IMR-90 (cell line): Measurements from ENCODE around the gene ABCA4.

ENCODE experiments used
- BHLHE40 ChIP-seq: fragments of 150-350 bp; IDR thresholded peaks from 2 replicates; pipeline ENCODE4 v1.6.1; 2016; ENCODE audit warnings: mild to moderate bottlenecking, low read depth, low read length
- CEBPB ChIP-seq: IDR thresholded peaks from 2 replicates; pipeline ENCODE4 v1.6.1; 2012; ENCODE audit warnings: low read depth, low read length, improper control_type of control experiment
- CHD1 ChIP-seq: IDR thresholded peaks from 2 replicates; pipeline ENCODE4 v1.6.1; 2012; ENCODE audit warnings: low read depth, low read length, improper control_type of control experiment
- FOS ChIP-seq: fragments of 150-350 bp; IDR thresholded peaks from 2 replicates; pipeline ENCODE4 v1.6.1; 2016; ENCODE audit warnings: low read depth, low read length
- MXI1 ChIP-seq: IDR thresholded peaks from 2 replicates; pipeline ENCODE4 v1.6.1; 2012; ENCODE audit warnings: low read depth, mild to moderate bottlenecking, low read length, moderate library complexity, borderline replicate concordance
- NFE2L2 ChIP-seq: fragments of 150-350 bp; IDR thresholded peaks from 2 replicates; pipeline ENCODE4 v1.6.1; 2016; ENCODE audit warnings: low read depth, mild to moderate bottlenecking, low read length
- POLR2A ChIP-seq: IDR thresholded peaks from 2 replicates; pipeline ENCODE4 v1.6.1; 2012; ENCODE audit warnings: mild to moderate bottlenecking, low read depth, low read length
- RAD21 ChIP-seq: IDR thresholded peaks from 2 replicates; pipeline ENCODE4 v1.6.1; 2012; ENCODE audit warnings: low read length, improper control_type of control experiment
- RCOR1 ChIP-seq: IDR thresholded peaks from 2 replicates; pipeline ENCODE4 v1.6.1; 2012; ENCODE audit warnings: mild to moderate bottlenecking, low read length, improper control_type of control experiment; ENCODE audit not compliant: insufficient replicate concordance
- RFX5 ChIP-seq: IDR thresholded peaks from 2 replicates; pipeline ENCODE4 v1.8.0; 2012; ENCODE audit warnings: low read depth, mild to moderate bottlenecking, low read length, moderate library complexity
- SMC3 ChIP-seq: fragments of 150-350 bp; IDR thresholded peaks from 2 replicates; pipeline ENCODE4 v1.6.1; 2016; ENCODE audit warnings: low read depth, mild to moderate bottlenecking, antibody characterized with exemption, low read length, moderate library complexity
- TF ChIP-seq, protein P1 (sequence below): conservative IDR thresholded peaks from 2 replicates; pipeline ENCODE4 v1.5.1; 2012; ENCODE audit warnings: mild to moderate bottlenecking, low read depth, low read length, improper control_type of control experiment
- TF ChIP-seq, protein P2 (sequence below): fragments of 150-350 bp; IDR thresholded peaks from 2 replicates; pipeline ENCODE4 v1.6.1; 2016; ENCODE audit warnings: low read depth, mild to moderate bottlenecking, low read length, moderate library complexity, borderline replicate concordance
- TF ChIP-seq, protein P3 (sequence below): fragments of 150-350 bp; IDR thresholded peaks from 2 replicates; pipeline ENCODE4 v1.6.1; 2017; ENCODE audit warnings: mild to moderate bottlenecking, antibody characterized with exemption, low read length, low read depth

DNA sequence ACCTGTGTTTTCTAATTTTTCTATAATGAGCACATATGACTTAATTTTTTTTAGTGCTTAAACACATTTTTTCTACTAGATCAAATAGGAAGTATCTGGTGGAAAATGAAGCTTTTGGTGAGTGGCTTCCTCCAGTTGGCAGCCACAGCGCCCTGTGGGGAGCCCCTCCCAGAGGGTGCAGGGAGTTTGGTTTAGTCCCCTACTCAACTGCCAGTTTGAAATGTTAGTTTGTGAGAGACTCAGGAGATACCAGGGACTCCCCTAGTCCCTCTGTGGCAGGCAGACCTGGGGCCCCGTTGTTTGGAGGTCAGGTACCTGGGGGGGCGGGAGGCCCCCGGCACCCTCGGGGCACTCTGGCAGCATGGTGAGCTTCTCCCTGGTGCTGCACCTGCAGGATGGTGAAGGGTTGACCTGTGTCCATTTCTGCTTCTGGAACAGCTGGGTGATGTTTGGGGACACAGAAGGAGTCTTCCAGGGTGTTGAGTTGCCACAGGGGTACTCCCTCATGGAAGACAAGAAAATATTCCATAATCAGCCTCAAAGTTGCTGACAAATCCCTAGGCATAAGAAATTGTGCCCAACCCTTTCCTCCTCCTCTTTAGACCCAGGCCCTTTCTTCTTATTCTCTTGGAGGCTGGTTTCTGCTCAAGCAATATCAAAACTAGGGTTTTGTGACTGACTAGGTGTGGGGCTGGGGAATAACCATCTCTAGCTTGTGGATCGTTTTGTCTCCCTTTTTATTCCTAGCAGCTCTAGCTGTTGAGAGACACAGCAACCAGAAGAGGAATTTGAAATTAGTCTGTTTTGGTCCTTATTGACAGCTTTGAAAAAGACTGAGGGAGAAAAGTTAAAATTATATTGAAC is 91.6 kb downstream of the ABCA4 start:
- TF ChIP-seq, protein P1, sequence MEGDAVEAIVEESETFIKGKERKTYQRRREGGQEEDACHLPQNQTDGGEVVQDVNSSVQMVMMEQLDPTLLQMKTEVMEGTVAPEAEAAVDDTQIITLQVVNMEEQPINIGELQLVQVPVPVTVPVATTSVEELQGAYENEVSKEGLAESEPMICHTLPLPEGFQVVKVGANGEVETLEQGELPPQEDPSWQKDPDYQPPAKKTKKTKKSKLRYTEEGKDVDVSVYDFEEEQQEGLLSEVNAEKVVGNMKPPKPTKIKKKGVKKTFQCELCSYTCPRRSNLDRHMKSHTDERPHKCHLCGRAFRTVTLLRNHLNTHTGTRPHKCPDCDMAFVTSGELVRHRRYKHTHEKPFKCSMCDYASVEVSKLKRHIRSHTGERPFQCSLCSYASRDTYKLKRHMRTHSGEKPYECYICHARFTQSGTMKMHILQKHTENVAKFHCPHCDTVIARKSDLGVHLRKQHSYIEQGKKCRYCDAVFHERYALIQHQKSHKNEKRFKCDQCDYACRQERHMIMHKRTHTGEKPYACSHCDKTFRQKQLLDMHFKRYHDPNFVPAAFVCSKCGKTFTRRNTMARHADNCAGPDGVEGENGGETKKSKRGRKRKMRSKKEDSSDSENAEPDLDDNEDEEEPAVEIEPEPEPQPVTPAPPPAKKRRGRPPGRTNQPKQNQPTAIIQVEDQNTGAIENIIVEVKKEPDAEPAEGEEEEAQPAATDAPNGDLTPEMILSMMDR = no peak
- no peak for TF ChIP-seq FOS
- no peak for TF ChIP-seq RAD21
- TF ChIP-seq CEBPB = no peak
- TF ChIP-seq BHLHE40 = no peak
- no peak for TF ChIP-seq POLR2A
- TF ChIP-seq, protein P2, sequence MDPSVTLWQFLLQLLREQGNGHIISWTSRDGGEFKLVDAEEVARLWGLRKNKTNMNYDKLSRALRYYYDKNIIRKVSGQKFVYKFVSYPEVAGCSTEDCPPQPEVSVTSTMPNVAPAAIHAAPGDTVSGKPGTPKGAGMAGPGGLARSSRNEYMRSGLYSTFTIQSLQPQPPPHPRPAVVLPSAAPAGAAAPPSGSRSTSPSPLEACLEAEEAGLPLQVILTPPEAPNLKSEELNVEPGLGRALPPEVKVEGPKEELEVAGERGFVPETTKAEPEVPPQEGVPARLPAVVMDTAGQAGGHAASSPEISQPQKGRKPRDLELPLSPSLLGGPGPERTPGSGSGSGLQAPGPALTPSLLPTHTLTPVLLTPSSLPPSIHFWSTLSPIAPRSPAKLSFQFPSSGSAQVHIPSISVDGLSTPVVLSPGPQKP = no peak
- TF ChIP-seq RCOR1 = no peak
- TF ChIP-seq SMC3 = no peak
- TF ChIP-seq, protein P3, sequence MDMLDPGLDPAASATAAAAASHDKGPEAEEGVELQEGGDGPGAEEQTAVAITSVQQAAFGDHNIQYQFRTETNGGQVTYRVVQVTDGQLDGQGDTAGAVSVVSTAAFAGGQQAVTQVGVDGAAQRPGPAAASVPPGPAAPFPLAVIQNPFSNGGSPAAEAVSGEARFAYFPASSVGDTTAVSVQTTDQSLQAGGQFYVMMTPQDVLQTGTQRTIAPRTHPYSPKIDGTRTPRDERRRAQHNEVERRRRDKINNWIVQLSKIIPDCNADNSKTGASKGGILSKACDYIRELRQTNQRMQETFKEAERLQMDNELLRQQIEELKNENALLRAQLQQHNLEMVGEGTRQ = no peak
- TF ChIP-seq RFX5 = no peak
- TF ChIP-seq CHD1 = no peak
- no peak for TF ChIP-seq MXI1
- TF ChIP-seq NFE2L2 = no peak
